WI38 (cell line): Measurements from ENCODE around the gene TCF7L2.

Source experiments
- H3K4me3 ChIP-seq: 2 replicates; pipeline ENCODE4 v1.5.1; 2011; ENCODE audit warnings: low read depth, mild to moderate bottlenecking, control low read depth, low read length
- CTCF ChIP-seq: IDR thresholded peaks from 2 replicates; pipeline ENCODE4 v1.5.1; 2012; ENCODE audit warnings: low read depth, mild to moderate bottlenecking, control low read depth, low read length

Gene TCF7L2

GRCh38 chr10:113038183-113038582 lies 88.1 kb downstream of the TCF7L2 start:
- TF ChIP-seq CTCF: no peak
- H3K4me3 ChIP-seq: no peak overlapping the region

GRCh38 chr10:113038985-113039384 lies 88.9 kb downstream of the TCF7L2 start:
- TF ChIP-seq CTCF: no peak
- H3K4me3 ChIP-seq: no peak overlapping the region

GRCh38 chr10:113041324-113041723 lies 91.3 kb downstream of the TCF7L2 start:
- no peak overlapping the region for H3K4me3 ChIP-seq
- no peak for TF ChIP-seq CTCF

DNA sequence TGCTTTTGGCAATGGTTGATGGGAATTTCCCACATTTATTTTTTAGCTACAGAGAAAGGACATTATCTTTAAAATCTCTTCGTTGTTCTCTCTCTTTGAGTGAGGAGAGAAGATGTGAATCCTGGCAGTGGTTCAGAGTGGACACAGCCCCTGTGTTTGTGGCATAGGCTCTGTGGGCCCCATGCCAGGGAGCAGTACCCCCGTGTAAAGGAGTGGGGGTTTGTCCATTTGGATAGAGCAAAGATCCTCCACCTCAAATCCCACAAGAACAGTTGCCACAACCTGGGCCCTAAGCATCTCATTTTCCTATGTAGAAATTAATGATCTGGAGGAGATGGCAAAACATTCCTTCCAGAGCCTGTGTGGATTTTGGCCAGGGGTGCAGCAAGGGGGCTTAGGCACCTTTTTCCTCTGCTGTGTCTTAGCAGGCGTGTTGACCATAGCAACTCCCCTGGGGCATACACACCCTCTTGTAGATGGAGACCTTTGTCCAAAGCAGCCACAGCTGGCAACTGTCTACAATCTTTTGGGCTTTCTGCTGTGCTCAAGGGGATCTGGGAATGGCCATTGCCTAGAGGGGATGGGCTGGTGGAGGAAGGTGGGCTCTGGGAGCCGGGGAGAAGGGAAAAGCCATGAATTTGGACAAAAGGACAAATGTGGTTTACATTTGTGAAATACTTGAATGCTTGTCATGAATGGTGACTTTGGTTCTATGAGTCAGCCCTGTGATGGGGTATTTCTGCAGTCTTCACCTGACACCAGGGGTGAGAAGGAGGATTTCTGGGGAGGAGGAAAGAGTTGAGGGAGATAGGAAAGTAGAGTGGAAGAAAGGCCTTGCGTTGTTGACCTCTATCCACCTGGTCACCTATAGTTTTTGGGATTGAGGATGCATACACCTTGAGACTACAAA lies 92.0 kb downstream of the TCF7L2 start:
- no peak overlapping the region for H3K4me3 ChIP-seq
- TF ChIP-seq CTCF: no peak

DNA sequence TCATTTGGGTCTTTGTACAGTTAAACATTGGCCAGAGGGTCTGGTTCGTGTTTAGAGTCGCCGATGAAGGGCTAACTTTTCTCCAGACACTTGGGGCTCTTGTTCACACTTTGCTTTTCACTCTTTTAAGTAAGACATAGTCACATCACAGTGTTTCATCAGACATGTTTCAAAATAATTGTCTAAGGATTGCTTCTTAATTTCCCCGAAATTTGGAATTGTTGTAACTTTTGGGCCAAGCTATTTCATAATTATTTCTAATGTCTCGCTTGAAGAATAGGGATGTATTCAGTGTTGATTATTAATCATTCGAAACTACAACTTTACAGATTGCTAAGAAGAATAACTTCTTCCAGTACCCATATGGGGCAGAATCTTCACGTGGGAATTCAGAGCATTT lies 92.8 kb downstream of the TCF7L2 start:
- TF ChIP-seq CTCF: no peak

GRCh38 chr10:113044016-113044755 lies 94.1 kb downstream of the TCF7L2 start:
- no peak for TF ChIP-seq CTCF
- no peak overlapping the region for H3K4me3 ChIP-seq

More for the DNA sequence above, 92.8 kb downstream of the TCF7L2 start:
- H3K4me3 ChIP-seq: no peak overlapping the region
